HG02840 (cell line): ENCODE data around the gene PARL.
"Not testable (repeated sequence)": the region's sequence is repeated elsewhere in the genome, so short reads cannot be mapped to it uniquely, and the experiment has no call there.

Source experiments
- ATAC-seq: cut with Tn5 transposase; IDR thresholded peaks from one replicate; pipeline ENCODE4 v1.9.1; 2021; ENCODE audit warnings: mild to moderate bottlenecking, moderate library complexity, moderate number of reproducible peaks; ENCODE audit not compliant: unreplicated experiment, low FRiP score

Gene PARL

GRCh38 chr3:183796372-183796771, 88.3 kb downstream of the PARL start:
- ATAC-seq, result no peak

- ATAC-seq, result no peak
Measured at GRCh38 chr3:183794452-183794851, 90.2 kb downstream of the PARL start.

- no peak for ATAC-seq
Measured at GRCh38 chr3:183792976-183793375, 91.7 kb downstream of the PARL start.

GRCh38 chr3:183790700-183791099, 94.0 kb downstream of the PARL start:
- ATAC-seq, result no peak

GRCh38 chr3:183789826-183790225, 94.9 kb downstream of the PARL start:
- ATAC-seq, result no peak

- not testable (repeated sequence) for ATAC-seq
Measured at GRCh38 chr3:183784503-183784902, 100.2 kb downstream of the PARL start.

GRCh38 chr3:183782576-183783276, 102.0 kb downstream of the PARL start:
- no peak for ATAC-seq

GRCh38 chr3:183781246-183781645, 103.4 kb downstream of the PARL start:
- ATAC-seq, result no peak

- no peak for ATAC-seq
Measured at GRCh38 chr3:183779896-183780465, 104.7 kb downstream of the PARL start.
